Measurements from ENCODE around the gene SMYD1. TPM values are rescaled to one million over a fixed set of nuclear protein-coding genes. Genes with fewer than 3 reads are reported as not detected.

The SMYD1 gene
- total and polyA plus RNA-seq, 7 experiments from 2014 or later, result 0.15 to 0.21 TPM; not detected in 5

DNA sequence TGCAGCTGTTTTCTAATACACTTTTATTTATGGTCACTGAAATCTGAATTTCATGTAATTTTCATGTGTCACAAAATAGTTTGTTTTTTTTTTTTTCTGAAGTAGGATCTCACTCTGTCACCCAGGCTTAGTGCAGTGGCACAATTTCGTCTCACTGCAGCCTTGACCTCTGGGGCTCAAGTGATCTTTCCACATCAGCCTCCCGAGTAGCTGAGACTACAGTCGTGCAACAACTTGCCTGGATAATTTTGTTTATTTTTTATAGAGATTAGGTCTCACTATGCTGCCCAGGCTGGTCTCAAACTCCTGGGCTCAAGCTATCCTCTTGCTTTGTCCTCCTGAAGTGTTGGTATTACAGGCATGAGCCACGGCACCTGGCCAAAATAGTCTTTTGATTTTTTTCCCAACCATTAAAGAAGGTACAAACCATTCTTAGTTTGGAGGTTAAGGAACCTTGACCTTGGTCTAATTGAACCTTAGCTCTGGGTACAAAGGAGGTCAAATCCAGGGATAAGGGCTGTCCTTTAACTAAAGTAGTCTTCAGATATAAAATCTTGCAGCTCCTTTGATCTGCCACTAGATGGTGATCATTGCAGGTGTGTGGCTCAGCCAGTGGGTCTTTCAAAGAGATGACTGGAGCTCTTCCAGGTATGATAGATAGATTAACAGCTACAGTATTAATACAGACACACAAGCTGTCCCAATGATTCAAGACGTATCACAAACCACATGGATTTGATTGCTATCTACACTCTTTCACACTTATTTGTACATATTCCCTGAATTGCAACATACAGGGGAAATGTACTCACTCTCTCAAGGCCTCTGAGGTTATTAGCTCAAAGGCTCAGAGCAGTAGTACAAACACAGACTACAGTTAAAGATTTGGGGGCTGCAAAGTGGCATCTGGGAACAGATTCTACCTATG is 7.4 kb upstream of the SMYD1 start:
- no peaks in the 10 kb centered on the region for H3K27me3 ChIP-seq (ENCODE audit: control insufficient read depth in 2 of 2, insufficient read depth in 2 of 2, low read length in 2 of 2)
- no peaks in the 10 kb centered on the region for H3K36me3 ChIP-seq (ENCODE audit: control insufficient read depth in 2 of 3, insufficient read depth in 3 of 3, low read length in 3 of 3)
- H3K36me3 Mint-ChIP-seq, result peaks cover 0 to under 1% (median 0%) of the 10 kb centered on the region in 5 donors
- no peak overlapping the region for H3K4me3 Mint-ChIP-seq
- CTCF ChIA-PET, result interaction anchor here (0.6 to 4.9 kb wide), 22 partner anchors 9 to 114 kb away, joined by 3 to 115 read pairs (median 5); no protein-coding TSS in a partner anchor
- H3K4me3 ChIP-seq (ENCODE audit: low read length), result no peak overlapping the region
- H3K27me3 Mint-ChIP-seq, result peaks cover 0 to 3% (median 0%) of the 10 kb centered on the region in 5 donors
- peaks cover 11 to 34% (median 22%) of the 10 kb centered on the region in 7 donors for H3K4me1 Mint-ChIP-seq
- H3K9me3 Mint-ChIP-seq, result peaks cover 0 to 2% (median 0%) of the 10 kb centered on the region in 11 donors
- peak; percentile 43 for ATAC-seq
- intact Hi-C loops (cut with micrococcal nuclease), result loop anchor here (1.0 to 10.0 kb wide), 5 partner anchors 100 to 1498 kb away; partner anchors contain the start of genes CHMP3 (in 1 of the 2) and EIF2AK3 (in 1 of the 2)
- POLR2A ChIA-PET, result interaction anchor here (0.6 to 1.8 kb wide), 4 partner anchors 10 to 110 kb away, joined by 3 to 6 read pairs (median 4); partner anchors contain the start of genes RNU2-63P and THNSL2
- DNase-seq, result peak in 7 of 9 donors; percentile 30 to 66 (median 55)
- H3K27ac Mint-ChIP-seq, result no peak overlapping the region
- peaks cover 5 to 6% of the 10 kb centered on the region in 2 donors for H3K4me1 ChIP-seq (ENCODE audit: control insufficient read depth in 2 of 2, insufficient read depth in 2 of 2, low read length in 2 of 2)
- no peak overlapping the region for H3K27ac ChIP-seq (ENCODE audit: low read depth, low read length)
- H3K9me3 ChIP-seq (ENCODE audit: control insufficient read depth in 2 of 3, low read length in 3 of 3), result no peaks in the 10 kb centered on the region

DNA sequence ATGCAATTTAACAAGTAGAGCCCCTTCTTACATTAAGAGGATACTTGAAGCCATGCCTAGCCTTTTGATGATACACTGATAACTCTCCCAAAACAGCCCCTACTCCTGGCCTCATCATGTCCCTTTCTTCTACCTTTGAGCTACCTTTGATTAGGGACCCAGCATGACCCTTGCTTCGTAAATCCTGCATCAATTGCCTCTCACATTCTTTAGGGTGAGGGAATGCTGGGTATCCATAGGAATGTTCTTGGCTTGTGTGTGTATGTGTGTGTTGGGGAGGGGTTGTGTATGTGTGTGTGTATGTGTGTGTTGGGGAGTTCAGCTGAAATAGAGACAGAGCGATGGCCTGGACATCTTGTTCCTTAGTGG is 6.7 kb upstream of the SMYD1 start:
- Mint-ChIP-seq H3K4me1 (peaks cover 9 to 31% (median 19%) of the 10 kb centered on the region in 7 donors), H3K27ac (peak overlapping the region in 1 of 9 donors; percentile 69), H3K9me3 (peaks cover 0 to 2% (median 0%) of the 10 kb centered on the region in 11 donors), H3K36me3 (no peaks in the 10 kb centered on the region), H3K27me3 (peaks cover 0 to 3% (median 0%) of the 10 kb centered on the region in 5 donors), H3K4me3 (no peak overlapping the region)
- ATAC-seq (no peak), DNase-seq (no peak)
- Histone ChIP-seq H3K36me3 (ENCODE audit: control insufficient read depth in 2 of 3, insufficient read depth in 3 of 3, low read length in 3 of 3) (no peaks in the 10 kb centered on the region), H3K27ac (ENCODE audit: low read depth, low read length) (no peak overlapping the region), H3K27me3 (ENCODE audit: control insufficient read depth in 2 of 2, insufficient read depth in 2 of 2, low read length in 2 of 2) (no peaks in the 10 kb centered on the region), H3K9me3 (ENCODE audit: control insufficient read depth in 2 of 3, low read length in 3 of 3) (no peaks in the 10 kb centered on the region), H3K4me3 (ENCODE audit: low read length) (no peak overlapping the region), H3K4me1 (ENCODE audit: control insufficient read depth in 2 of 2, insufficient read depth in 2 of 2, low read length in 2 of 2) (peaks cover 5% of the 10 kb centered on the region in 2 donors)
- intact Hi-C loops (cut with micrococcal nuclease), result loop anchor here (1.0 to 5.0 kb wide), 3 partner anchors 99 to 611 kb away; no protein-coding TSS in a partner anchor
- POLR2A ChIA-PET, result interaction anchor here (0.6 to 1.8 kb wide), 4 partner anchors 11 to 109 kb away, joined by 3 to 6 read pairs (median 4); partner anchors contain the start of genes RNU2-63P and THNSL2
- CTCF ChIA-PET, result interaction anchor here (0.6 to 4.9 kb wide), 20 partner anchors 8 to 107 kb away, joined by 3 to 115 read pairs (median 5); no protein-coding TSS in a partner anchor

DNA sequence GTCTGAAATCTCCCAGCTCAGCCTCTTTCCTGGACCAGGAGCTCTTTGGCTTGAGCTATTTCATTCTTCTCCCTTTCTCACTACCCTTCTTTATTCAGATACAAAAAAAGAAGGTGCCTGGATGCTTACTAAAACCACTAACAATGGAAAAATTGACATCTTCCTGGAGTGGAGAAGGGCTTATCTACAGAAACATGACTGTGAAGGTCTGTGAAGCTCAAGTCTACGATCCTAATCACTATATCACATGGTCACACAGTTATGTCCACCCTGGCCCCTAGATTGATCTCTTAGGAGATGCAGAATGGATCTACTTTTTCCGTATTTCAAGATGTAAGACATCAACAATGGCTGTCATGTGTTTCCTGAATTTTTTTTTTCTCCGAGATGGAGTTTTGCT is 6.3 kb upstream of the SMYD1 start:
- CTCF ChIA-PET, result interaction anchor here (0.7 to 4.9 kb wide), 12 partner anchors 8 to 107 kb away, joined by 3 to 115 read pairs (median 5); no protein-coding TSS in a partner anchor
- no peaks in the 10 kb centered on the region for H3K27me3 ChIP-seq (ENCODE audit: control insufficient read depth in 2 of 2, insufficient read depth in 2 of 2, low read length in 2 of 2)
- no peaks in the 10 kb centered on the region for H3K36me3 ChIP-seq (ENCODE audit: control insufficient read depth in 2 of 3, insufficient read depth in 3 of 3, low read length in 3 of 3)
- H3K4me3 ChIP-seq (ENCODE audit: low read length), result no peak overlapping the region
- intact Hi-C loops (cut with micrococcal nuclease), result loop anchor here in 1 of 2 donors (1.0 to 5.0 kb wide), 2 partner anchors 99 to 611 kb away; no protein-coding TSS in a partner anchor
- Mint-ChIP-seq H3K9me3 (peaks cover 0 to 2% (median 0%) of the 10 kb centered on the region in 11 donors), H3K36me3 (no peaks in the 10 kb centered on the region), H3K4me1 (peaks cover 5 to 27% (median 15%) of the 10 kb centered on the region in 7 donors), H3K27ac (no peak overlapping the region), H3K4me3 (no peak overlapping the region), H3K27me3 (peaks cover 0 to 3% (median 0%) of the 10 kb centered on the region in 5 donors)
- H3K9me3 ChIP-seq (ENCODE audit: control insufficient read depth in 2 of 3, low read length in 3 of 3), result no peaks in the 10 kb centered on the region
- peaks cover 1 to 2% of the 10 kb centered on the region in 2 donors for H3K4me1 ChIP-seq (ENCODE audit: control insufficient read depth in 2 of 2, insufficient read depth in 2 of 2, low read length in 2 of 2)
- POLR2A ChIA-PET, result interaction anchor here (0.6 to 1.8 kb wide), 2 partner anchors 13 to 44 kb away, joined by 3 to 6 read pairs; partner anchors contain the start of gene RNU2-63P
- ATAC-seq (no peak), DNase-seq (no peak)
- no peak overlapping the region for H3K27ac ChIP-seq (ENCODE audit: low read depth, low read length)

GRCh38 chr2:88066543-88066942 is 1.1 kb upstream of the SMYD1 start:
- Histone ChIP-seq H3K36me3 (ENCODE audit: control insufficient read depth in 2 of 3, insufficient read depth in 3 of 3, low read length in 3 of 3) (no peaks in the 10 kb centered on the region), H3K9me3 (ENCODE audit: control insufficient read depth in 2 of 3, low read length in 3 of 3) (no peaks in the 10 kb centered on the region), H3K4me1 (ENCODE audit: control insufficient read depth in 2 of 2, insufficient read depth in 2 of 2, low read length in 2 of 2) (no peaks in the 10 kb centered on the region), H3K4me3 (ENCODE audit: low read length) (no peak overlapping the region), H3K27me3 (ENCODE audit: control insufficient read depth in 2 of 2, insufficient read depth in 2 of 2, low read length in 2 of 2) (no peaks in the 10 kb centered on the region), H3K27ac (ENCODE audit: low read depth, low read length) (no peak overlapping the region)
- Mint-ChIP-seq H3K36me3 (no peaks in the 10 kb centered on the region), H3K27me3 (peaks cover 0 to 6% (median 0%) of the 10 kb centered on the region in 5 donors), H3K9me3 (peaks cover 0 to 2% (median 0%) of the 10 kb centered on the region in 11 donors), H3K4me1 (no peaks in the 10 kb centered on the region), H3K4me3 (no peak overlapping the region), H3K27ac (no peak overlapping the region)
- ChIA-PET POLR2A (no interaction called here), CTCF (no interaction called here)
- no peak for ATAC-seq
- intact Hi-C loops (cut with micrococcal nuclease), result no loop called here
- DNase-seq, result no peak

GRCh38 chr2:88067189-88067588 is 436 bp upstream of the SMYD1 start:
- POLR2A ChIA-PET, result interaction anchor here (1.1 kb wide), 1 partner anchor 12 kb away, joined by 3 read pairs; no protein-coding TSS in a partner anchor
- CTCF ChIA-PET, result no interaction called here
- H3K27ac ChIP-seq (ENCODE audit: low read depth, low read length), result no peak overlapping the region
- ATAC-seq, result no peak
- Mint-ChIP-seq H3K4me1 (no peaks in the 10 kb centered on the region), H3K27me3 (peaks cover 0 to 6% (median 0%) of the 10 kb centered on the region in 5 donors), H3K36me3 (no peaks in the 10 kb centered on the region), H3K27ac (no peak overlapping the region), H3K4me3 (no peak overlapping the region), H3K9me3 (peaks cover 0 to 2% (median 0%) of the 10 kb centered on the region in 11 donors)
- no peak overlapping the region for H3K4me3 ChIP-seq (ENCODE audit: low read length)
- H3K27me3 ChIP-seq (ENCODE audit: control insufficient read depth in 2 of 2, insufficient read depth in 2 of 2, low read length in 2 of 2), result no peaks in the 10 kb centered on the region
- intact Hi-C loops (cut with micrococcal nuclease), result no loop called here
- H3K4me1 ChIP-seq (ENCODE audit: control insufficient read depth in 2 of 2, insufficient read depth in 2 of 2, low read length in 2 of 2), result no peaks in the 10 kb centered on the region
- H3K9me3 ChIP-seq (ENCODE audit: control insufficient read depth in 2 of 3, low read length in 3 of 3), result no peaks in the 10 kb centered on the region
- H3K36me3 ChIP-seq (ENCODE audit: control insufficient read depth in 2 of 3, insufficient read depth in 3 of 3, low read length in 3 of 3), result no peaks in the 10 kb centered on the region
- no peak for DNase-seq

DNA sequence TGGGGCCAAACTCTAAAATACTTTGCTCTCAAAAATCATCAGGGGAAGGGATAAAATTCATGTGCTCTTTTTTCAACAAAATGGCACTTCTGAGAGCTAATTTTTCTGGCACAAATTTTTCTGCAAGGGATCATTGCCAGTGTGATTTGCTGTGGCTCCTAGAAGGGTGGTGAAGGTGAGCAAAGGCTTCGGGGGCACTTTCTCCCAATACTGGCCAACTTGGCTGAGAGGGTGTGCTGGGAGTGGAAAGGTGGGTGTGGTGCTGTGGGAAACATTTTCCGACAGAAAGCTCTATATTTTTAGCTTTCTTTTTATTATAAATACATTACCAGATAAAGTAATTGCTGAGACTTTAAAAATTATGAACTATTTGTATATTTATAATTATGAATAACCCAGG is 419 bp downstream of the SMYD1 start:
- H3K4me3 Mint-ChIP-seq, result no peak overlapping the region
- H3K36me3 ChIP-seq (ENCODE audit: control insufficient read depth in 2 of 3, insufficient read depth in 3 of 3, low read length in 3 of 3), result no peaks in the 10 kb centered on the region
- no peaks in the 10 kb centered on the region for H3K27me3 ChIP-seq (ENCODE audit: control insufficient read depth in 2 of 2, insufficient read depth in 2 of 2, low read length in 2 of 2)
- no peaks in the 10 kb centered on the region for H3K36me3 Mint-ChIP-seq
- no peaks in the 10 kb centered on the region for H3K9me3 ChIP-seq (ENCODE audit: control insufficient read depth in 2 of 3, low read length in 3 of 3)
- H3K4me1 Mint-ChIP-seq, result no peaks in the 10 kb centered on the region
- ATAC-seq (no peak), DNase-seq (no peak)
- POLR2A ChIA-PET, result interaction anchor here (1.1 kb wide), 1 partner anchor 13 kb away, joined by 3 read pairs; no protein-coding TSS in a partner anchor
- no peak overlapping the region for H3K27ac Mint-ChIP-seq
- intact Hi-C loops (cut with micrococcal nuclease), result no loop called here
- H3K27ac ChIP-seq (ENCODE audit: low read depth, low read length), result no peak overlapping the region
- no peaks in the 10 kb centered on the region for H3K4me1 ChIP-seq (ENCODE audit: control insufficient read depth in 2 of 2, insufficient read depth in 2 of 2, low read length in 2 of 2)
- CTCF ChIA-PET, result interaction anchor here (1.7 kb wide), 1 partner anchor 7 kb away, joined by 5 read pairs; no protein-coding TSS in a partner anchor
- no peak overlapping the region for H3K4me3 ChIP-seq (ENCODE audit: low read length)
- H3K9me3 Mint-ChIP-seq, result no peaks in the 10 kb centered on the region
- H3K27me3 Mint-ChIP-seq, result peaks cover 0 to 8% (median 0%) of the 10 kb centered on the region in 5 donors

Data from naive thymus-derived CD4-positive, alpha-beta T cell (primary cell).